ENCODE results near the gene ANKDD1B.

ANKDD1B gene

DNA sequence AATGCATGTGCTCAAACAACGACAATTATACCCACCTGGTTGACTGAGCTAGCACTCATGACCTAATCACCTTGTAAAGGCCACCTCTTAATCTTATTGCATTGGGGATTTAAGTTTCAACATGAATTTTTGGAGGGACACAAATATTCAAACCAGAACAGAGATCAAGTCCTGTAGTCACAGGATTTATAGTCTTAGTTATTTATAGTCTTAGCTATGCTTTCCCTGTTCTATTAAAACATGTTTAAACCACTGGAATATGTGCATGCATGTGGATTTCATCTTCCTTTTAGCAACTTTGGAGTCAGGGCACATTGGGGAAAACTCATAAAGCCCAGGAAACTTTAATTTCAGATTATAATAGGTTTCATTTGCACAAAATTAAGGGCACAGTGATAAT lies 26.7 kb downstream of the ANKDD1B start:
- TF ChIP-seq, protein P1, sequence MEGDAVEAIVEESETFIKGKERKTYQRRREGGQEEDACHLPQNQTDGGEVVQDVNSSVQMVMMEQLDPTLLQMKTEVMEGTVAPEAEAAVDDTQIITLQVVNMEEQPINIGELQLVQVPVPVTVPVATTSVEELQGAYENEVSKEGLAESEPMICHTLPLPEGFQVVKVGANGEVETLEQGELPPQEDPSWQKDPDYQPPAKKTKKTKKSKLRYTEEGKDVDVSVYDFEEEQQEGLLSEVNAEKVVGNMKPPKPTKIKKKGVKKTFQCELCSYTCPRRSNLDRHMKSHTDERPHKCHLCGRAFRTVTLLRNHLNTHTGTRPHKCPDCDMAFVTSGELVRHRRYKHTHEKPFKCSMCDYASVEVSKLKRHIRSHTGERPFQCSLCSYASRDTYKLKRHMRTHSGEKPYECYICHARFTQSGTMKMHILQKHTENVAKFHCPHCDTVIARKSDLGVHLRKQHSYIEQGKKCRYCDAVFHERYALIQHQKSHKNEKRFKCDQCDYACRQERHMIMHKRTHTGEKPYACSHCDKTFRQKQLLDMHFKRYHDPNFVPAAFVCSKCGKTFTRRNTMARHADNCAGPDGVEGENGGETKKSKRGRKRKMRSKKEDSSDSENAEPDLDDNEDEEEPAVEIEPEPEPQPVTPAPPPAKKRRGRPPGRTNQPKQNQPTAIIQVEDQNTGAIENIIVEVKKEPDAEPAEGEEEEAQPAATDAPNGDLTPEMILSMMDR (IDR thresholded peaks at IDR 0.05; ENCODE audit: insufficient read depth, low read length, missing control alignments), result no peak
- no peak for DNase-seq (ENCODE audit: low read depth, low spot score)
- POLR2A ChIA-PET, result no interaction called here
- H3K4me3 ChIP-seq (ENCODE audit: low read depth, low read length), result no peak overlapping the region
- CTCF ChIA-PET, result no interaction called here

DNA sequence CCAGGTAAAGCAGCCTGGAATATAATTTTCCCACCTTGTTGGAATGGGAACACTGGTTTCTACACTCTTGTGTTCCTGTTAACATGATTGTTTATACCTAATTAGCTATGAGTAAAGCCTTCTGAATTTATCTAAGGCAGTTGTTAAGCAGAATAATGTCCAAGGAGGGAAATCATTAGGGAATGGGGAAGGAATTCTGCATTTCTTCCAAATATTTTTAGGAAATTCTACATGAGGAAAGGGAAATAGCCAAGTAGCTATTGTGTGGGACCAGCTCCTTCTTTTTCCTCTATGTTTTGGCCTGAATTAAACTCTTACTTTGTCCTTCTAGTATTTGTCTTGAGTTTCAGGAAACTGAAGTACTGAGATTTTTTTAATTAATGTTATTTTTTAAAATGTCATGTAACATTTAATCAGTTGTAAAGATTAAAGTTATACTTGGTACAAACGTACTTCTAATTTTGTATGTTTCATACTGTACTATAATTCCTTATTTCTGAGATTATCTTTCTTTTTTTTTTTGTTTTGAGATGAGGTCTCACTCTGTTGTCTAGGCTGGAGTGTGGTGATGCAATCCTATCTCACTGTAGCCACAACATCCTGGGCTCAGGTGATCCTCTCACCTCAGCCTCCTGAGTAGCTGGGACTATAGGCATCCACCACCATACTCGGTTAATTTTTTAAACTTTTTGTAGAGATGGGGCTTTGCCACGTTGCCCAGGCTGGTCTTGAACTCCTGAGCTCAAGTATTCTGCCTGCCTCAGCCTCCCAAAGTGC lies 28.5 kb downstream of the ANKDD1B start:
- no peak for DNase-seq (ENCODE audit: low read depth, low spot score)
- ChIA-PET POLR2A (no interaction called here), CTCF (interaction anchor here (1.0 kb wide), 1 partner anchor 41 kb away, joined by 4 read pairs; no protein-coding TSS in a partner anchor)
- TF ChIP-seq, protein P1 (IDR thresholded peaks at IDR 0.05; ENCODE audit: insufficient read depth, low read length, missing control alignments), result no peak
- no peak overlapping the region for H3K4me3 ChIP-seq (ENCODE audit: low read depth, low read length)

DNA sequence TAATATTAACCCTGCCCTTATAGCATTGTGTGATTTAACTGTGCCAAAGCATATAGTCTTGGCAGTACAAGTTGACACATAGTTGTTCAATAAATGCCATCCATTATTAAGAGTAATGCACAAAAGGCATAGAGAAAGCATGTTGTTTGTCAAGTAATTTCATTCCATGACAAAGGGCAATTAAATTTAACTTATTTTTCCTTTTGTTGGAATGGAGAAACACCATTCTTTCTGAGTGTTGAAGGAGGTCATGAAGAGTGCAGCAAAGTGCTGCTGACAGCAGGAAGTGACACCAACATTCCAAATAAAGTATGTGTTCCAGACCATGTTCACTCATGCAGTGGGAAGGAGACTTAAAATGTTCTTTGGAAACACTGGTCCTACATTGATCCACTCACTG lies 29.1 kb downstream of the ANKDD1B start:
- DNase-seq (ENCODE audit: low read depth, low spot score), result peak; percentile 26
- TF ChIP-seq, protein P1 (IDR thresholded peaks at IDR 0.05; ENCODE audit: insufficient read depth, low read length, missing control alignments), result no peak
- H3K4me3 ChIP-seq (ENCODE audit: low read depth, low read length), result no peak overlapping the region
- ChIA-PET CTCF (interaction anchor here (1.0 kb wide), 1 partner anchor 40 kb away, joined by 4 read pairs; no protein-coding TSS in a partner anchor), POLR2A (no interaction called here)

DNA sequence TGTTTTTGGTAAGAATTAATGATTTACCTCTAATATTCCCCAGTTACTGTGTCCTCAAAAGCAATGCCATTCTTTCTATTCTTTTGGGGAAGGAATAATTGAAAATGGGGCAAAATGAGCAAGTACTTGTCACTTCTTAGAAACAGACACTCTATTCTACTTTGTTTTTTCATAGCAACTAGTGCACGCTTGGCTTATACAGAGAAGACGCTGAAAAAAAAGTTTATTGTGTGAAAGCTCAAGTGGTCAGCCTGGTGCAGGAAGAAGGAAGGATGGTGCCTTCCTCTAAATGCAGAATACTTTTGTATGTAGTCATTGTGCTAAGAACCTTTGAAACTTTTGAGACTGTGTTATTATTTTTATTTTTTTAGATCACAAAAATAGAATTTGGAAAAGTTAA lies 29.6 kb downstream of the ANKDD1B start:
- TF ChIP-seq, protein P1 (IDR thresholded peaks at IDR 0.05; ENCODE audit: insufficient read depth, low read length, missing control alignments), result no peak
- CTCF ChIA-PET, result no interaction called here
- H3K4me3 ChIP-seq (ENCODE audit: low read depth, low read length), result no peak overlapping the region
- no peak for DNase-seq (ENCODE audit: low read depth, low spot score)
- POLR2A ChIA-PET, result no interaction called here

DNA sequence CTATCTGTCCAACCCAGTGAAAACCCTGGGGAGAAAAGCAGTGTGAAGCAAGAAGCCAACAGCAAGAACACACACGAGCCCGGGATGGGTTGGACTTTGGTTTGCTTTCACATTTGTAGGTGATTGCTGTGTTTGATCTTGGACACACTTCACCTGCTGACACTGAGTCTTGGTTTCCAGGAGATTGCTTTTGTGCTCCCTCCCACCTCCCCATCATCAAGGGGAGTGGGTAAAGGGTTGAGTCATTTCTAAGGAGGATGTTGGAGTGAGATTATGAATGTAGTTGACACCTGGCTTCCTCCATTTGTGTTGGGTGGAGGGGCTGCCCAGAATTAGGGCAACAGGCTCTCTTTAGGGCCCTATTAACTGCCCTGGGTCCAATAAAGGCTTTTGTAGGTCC lies 37.5 kb downstream of the ANKDD1B start:
- CTCF ChIA-PET, result no interaction called here
- no peak for DNase-seq (ENCODE audit: low read depth, low spot score)
- POLR2A ChIA-PET, result no interaction called here
- no peak overlapping the region for H3K4me3 ChIP-seq (ENCODE audit: low read depth, low read length)
- TF ChIP-seq, protein P1 (IDR thresholded peaks at IDR 0.05; ENCODE audit: insufficient read depth, low read length, missing control alignments), result no peak

DNA sequence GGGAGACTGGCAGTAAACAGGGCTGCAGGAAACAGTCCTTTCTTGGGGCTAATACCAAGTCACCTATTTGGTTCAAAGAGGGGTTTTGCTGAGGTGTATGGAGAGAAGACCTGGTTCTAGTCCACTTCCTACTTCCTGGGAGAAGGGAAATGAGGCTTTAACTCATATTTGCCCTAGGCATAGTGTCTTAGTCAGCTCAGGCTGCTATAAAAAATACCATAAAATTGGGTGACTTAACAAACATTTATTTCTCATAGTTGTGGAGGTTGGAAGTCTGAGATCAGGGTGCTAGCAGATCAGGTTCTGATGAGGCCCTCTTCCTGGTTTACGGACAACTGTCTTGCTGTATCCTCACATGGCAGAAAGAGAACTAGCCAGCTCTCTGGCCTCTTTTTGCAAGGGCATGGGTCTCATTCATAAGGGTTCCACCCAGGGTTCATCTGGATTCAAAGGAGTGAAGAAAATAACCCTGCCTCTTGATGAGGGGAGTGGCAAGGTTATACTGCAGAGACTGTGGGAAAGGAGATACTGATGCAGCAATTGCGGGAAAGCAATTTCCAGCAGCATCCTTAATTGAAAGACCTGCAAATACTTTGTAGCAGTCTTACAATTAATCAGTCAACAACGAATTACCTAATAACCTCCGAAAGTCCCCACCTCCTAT lies 40.5 kb downstream of the ANKDD1B start:
- ChIA-PET POLR2A (no interaction called here), CTCF (no interaction called here)
- no peak overlapping the region for H3K4me3 ChIP-seq (ENCODE audit: low read depth, low read length)
- no peak for DNase-seq (ENCODE audit: low read depth, low spot score)
- TF ChIP-seq, protein P1 (IDR thresholded peaks at IDR 0.05; ENCODE audit: insufficient read depth, low read length, missing control alignments), result no peak

Measured in AG04449 (cell line).